GM23248 (cell line): Measurements from ENCODE around the gene ARHGEF11. TPM values are rescaled to one million over a fixed set of nuclear protein-coding genes. Genes with fewer than 3 reads are reported as not detected.
A peak's percentile ranks its signal among the peaks of the same experiment; 100 is the strongest.

Experiments
- DNase-seq: peaks from one replicate; pipeline ENCODE4 v3.0.0-alpha.2; 2015
- H2AFZ ChIP-seq: fragments of 200-600 bp; sonication (generic); 2 replicates; pipeline ENCODE4 v1.6.1; 2016; ENCODE audit warnings: antibody characterized with exemption
- H3F3A ChIP-seq: fragments of 200-600 bp; sonication (generic); 2 replicates; pipeline ENCODE4 v1.6.1; 2016; ENCODE audit warnings: mild to moderate bottlenecking, antibody characterized with exemption, mixed run types; ENCODE audit not compliant: insufficient read depth
- H3K27ac ChIP-seq: fragments of 200-600 bp; sonication (generic); 2 replicates; pipeline ENCODE4 v1.5.1; 2016; ENCODE audit warnings: mild to moderate bottlenecking
- H3K27me3 ChIP-seq: fragments of 200-600 bp; sonication (generic); replicated peaks from 2 replicates; pipeline ENCODE4 v1.6.1; 2016; ENCODE audit warnings: mild to moderate bottlenecking; ENCODE audit not compliant: insufficient read depth
- H3K36me3 ChIP-seq: fragments of 200-600 bp; sonication (generic); 2 replicates; pipeline ENCODE4 v1.6.1; 2016; ENCODE audit warnings: low read depth, mild to moderate bottlenecking
- H3K4me1 ChIP-seq: fragments of 200-600 bp; sonication (generic); 2 replicates; pipeline ENCODE4 v1.6.1; 2016; ENCODE audit warnings: mild to moderate bottlenecking; ENCODE audit not compliant: insufficient read depth
- H3K4me2 ChIP-seq: fragments of 200-600 bp; sonication (generic); one replicate; pipeline ENCODE4 v1.6.1; 2016; ENCODE audit warnings: mild to moderate bottlenecking; ENCODE audit not compliant: unreplicated experiment
- H3K4me3 ChIP-seq: fragments of 200-600 bp; sonication (generic); 2 replicates; pipeline ENCODE4 v1.5.1; 2016; ENCODE audit warnings: mild to moderate bottlenecking
- H3K79me2 ChIP-seq: fragments of 200-600 bp; sonication (generic); 2 replicates; pipeline ENCODE4 v1.6.1; 2016; ENCODE audit warnings: mild to moderate bottlenecking; ENCODE audit not compliant: insufficient read depth
- H3K9ac ChIP-seq: fragments of 200-600 bp; sonication (generic); 2 replicates; pipeline ENCODE4 v1.6.1; 2016; ENCODE audit warnings: mild to moderate bottlenecking
- H3K9me2 ChIP-seq: fragments of 200-600 bp; sonication (generic); 2 replicates; pipeline ENCODE4 v1.6.1; 2016; ENCODE audit warnings: mixed run types, mild to moderate bottlenecking, moderate library complexity; ENCODE audit not compliant: insufficient read depth
- H3K9me3 ChIP-seq: fragments of 200-600 bp; sonication (generic); one replicate; pipeline ENCODE4 v1.6.1; 2017; ENCODE audit warnings: low read depth
- H4K20me1 ChIP-seq: fragments of 200-600 bp; sonication (generic); 2 replicates; pipeline ENCODE4 v1.6.0; 2016; ENCODE audit not compliant: insufficient read depth
- EZH2 ChIP-seq: fragments of 200-600 bp; sonication (generic); IDR thresholded peaks from 2 replicates; pipeline ENCODE4 v1.6.1; 2018; ENCODE audit warnings: antibody characterized with exemption, mild to moderate bottlenecking; ENCODE audit not compliant: insufficient read depth, poor library complexity, severe bottlenecking
- EZH2phosphoT487 ChIP-seq: fragments of 200-600 bp; sonication (generic); IDR thresholded peaks from 2 replicates; pipeline ENCODE4 v1.6.1; 2018; ENCODE audit warnings: antibody characterized with exemption, moderate library complexity, mild to moderate bottlenecking, low read depth; ENCODE audit not compliant: insufficient read depth
- WGBS, 2 experiments: methylation state at CpG; one replicate each; pipeline ENCODE4 v1.1.6; 2015 to 2017; ENCODE audit warnings: low lambda C conversion rate in 2 of 2, low coverage in 1 of 2; ENCODE audit errors: missing lambda C conversion rate in 2 of 2; 5-methylcytosine and 5-hydroxymethylcytosine counted together
- in situ Hi-C: fragments of 300-500 bp; cut with MboI; formaldehyde crosslinking; loops from 2 replicates; pipeline ENCODE4 v1.15.0; 2020
- polyA plus RNA-seq: library from polyadenylated mRNA; unstranded; fragments of >200 nt; fragmentation: Nextera tagmentation; extraction: Ambion mirVana; gene quantifications from 2 replicates; pipeline ENCODE4 v1.2.1, GENCODE V29; 2016
- total RNA-seq: library from RNA; depleted of rRNA; stranded (reverse); fragments of >200 nt; shearing (Covaris generic); gene quantifications from 2 replicates; pipeline ENCODE4 v1.2.3, GENCODE V29; 2014

The ARHGEF11 gene
- total and polyA plus RNA-seq, 2 experiments from 2014 or later = 13.3 to 23.0 TPM

DNA sequence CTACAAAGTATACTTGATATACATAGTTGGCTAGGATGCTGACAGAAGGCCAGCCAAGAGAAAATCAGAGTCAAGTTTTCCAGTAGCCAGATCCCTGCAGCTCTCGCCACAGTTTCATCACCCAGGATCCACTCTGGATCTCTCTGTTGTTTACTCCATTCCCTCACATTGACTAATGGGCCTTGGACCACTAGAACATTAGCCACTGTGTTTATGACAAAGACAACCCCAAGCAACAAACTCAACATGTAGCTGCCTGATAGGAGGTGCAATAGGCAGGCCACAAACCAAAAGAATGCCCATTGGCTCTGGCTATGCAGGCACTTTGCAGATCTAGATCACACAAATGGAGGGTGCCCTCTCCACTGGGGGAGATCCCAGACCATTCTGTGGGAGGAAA, 44.2 kb downstream of the ARHGEF11 start:
- no peak overlapping the region for H2AFZ ChIP-seq
- H3F3A ChIP-seq = no peaks in the 10 kb centered on the region
- no peak overlapping the region for H3K27ac ChIP-seq
- H3K36me3 ChIP-seq = no peaks in the 10 kb centered on the region
- no peak overlapping the region for H3K4me3 ChIP-seq
- no peaks in the 10 kb centered on the region for H3K9me3 ChIP-seq
- TF ChIP-seq EZH2phosphoT487 (no peak), EZH2 (no peak)
- peaks cover 88% of the 10 kb centered on the region for H3K79me2 ChIP-seq
- no peak overlapping the region for H3K9ac ChIP-seq
- no peaks in the 10 kb centered on the region for H3K27me3 ChIP-seq
- H3K4me2 ChIP-seq = no peak overlapping the region
- no peaks in the 10 kb centered on the region for H4K20me1 ChIP-seq
- in situ Hi-C loops = no loop called here
- peaks cover 6% of the 10 kb centered on the region; the same call in 1 of the 2 replicates for H3K4me1 ChIP-seq
- no peaks in the 10 kb centered on the region for H3K9me2 ChIP-seq
- WGBS, 2 experiments = 91 to 97% methylated on average over 1 of the region's 1 CpG
- DNase-seq = peak; percentile 26

DNA sequence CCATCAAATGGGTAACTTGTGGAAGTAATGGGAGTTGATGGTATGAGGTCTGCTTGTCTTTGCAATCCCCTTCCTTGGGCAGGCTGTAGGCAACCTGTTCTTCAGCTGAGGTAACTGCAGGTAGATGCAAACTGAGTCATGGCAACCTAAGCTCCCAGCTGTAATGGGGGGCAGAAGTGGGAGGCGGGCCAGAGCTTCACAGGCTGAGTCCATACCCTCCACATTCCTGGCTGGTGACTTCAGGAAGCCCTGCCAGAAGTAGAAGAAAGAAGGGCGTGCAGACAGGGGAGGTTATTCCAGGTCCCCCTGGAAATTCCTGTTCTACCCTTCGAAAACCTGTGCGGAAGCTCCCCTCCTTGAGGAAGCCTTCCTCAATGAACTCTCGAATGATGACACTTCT, 44.9 kb downstream of the ARHGEF11 start:
- Histone ChIP-seq H3K4me1 (peaks cover 6% of the 10 kb centered on the region; the same call in 1 of the 2 replicates), H3K9ac (no peak overlapping the region), H3K27ac (no peak overlapping the region), H3F3A (no peaks in the 10 kb centered on the region), H3K27me3 (no peaks in the 10 kb centered on the region), H3K4me2 (no peak overlapping the region), H4K20me1 (no peaks in the 10 kb centered on the region), H3K36me3 (no peaks in the 10 kb centered on the region), H3K9me3 (no peaks in the 10 kb centered on the region), H2AFZ (no peak overlapping the region), H3K9me2 (no peaks in the 10 kb centered on the region), H3K79me2 (peaks cover 87% of the 10 kb centered on the region), H3K4me3 (no peak overlapping the region)
- TF ChIP-seq EZH2phosphoT487 (no peak), EZH2 (no peak)
- in situ Hi-C loops = no loop called here
- DNase-seq = no peak
- WGBS, 2 experiments = 97 to 98% methylated on average over 5 of the region's 5 CpGs

DNA sequence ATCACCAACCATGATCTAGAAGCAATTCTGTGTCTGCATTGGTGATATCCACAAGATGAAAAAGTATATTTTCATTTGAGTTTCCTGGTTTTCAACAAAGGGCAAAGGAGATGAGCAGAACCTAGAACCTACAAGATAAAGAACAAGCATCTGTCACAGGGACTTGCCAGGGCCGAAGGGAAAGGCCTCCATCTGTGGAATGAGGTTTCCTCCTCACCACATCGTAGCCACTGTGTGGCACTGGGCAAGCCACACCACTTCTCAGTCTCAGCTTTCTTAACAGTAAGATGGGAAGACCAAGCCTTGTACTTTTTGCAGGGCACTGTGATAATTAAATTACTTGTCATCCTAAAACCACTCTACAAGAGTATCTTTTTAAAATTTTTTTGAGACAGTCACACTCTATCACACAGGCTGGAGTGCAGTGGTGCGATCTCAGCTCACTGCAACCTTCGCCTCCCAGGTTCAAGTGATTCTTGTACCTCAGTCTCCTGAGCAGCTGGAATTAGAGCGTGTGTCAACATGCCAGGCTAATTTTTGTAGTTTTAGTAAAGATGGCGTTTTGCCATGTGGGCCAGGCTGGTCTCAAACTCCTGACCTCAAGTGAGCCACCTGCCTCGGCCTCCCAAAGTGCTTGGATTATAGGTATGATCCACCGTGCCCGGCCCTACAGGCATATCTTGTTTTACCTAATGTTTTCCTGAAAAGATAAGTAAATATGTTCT, 45.8 kb downstream of the ARHGEF11 start:
- no peak for DNase-seq
- in situ Hi-C loops = no loop called here
- no peak overlapping the region for H2AFZ ChIP-seq
- H3K4me1 ChIP-seq = peaks cover 6% of the 10 kb centered on the region; the same call in 1 of the 2 replicates
- peaks cover 86% of the 10 kb centered on the region for H3K79me2 ChIP-seq
- H3K4me3 ChIP-seq = no peak overlapping the region
- no peaks in the 10 kb centered on the region for H4K20me1 ChIP-seq
- no peaks in the 10 kb centered on the region for H3K9me2 ChIP-seq
- WGBS, 2 experiments = 95 to 99% methylated on average over 9 of the region's 9 CpGs
- no peak overlapping the region for H3K9ac ChIP-seq
- TF ChIP-seq EZH2 = no peak
- no peak for TF ChIP-seq EZH2phosphoT487
- no peaks in the 10 kb centered on the region for H3F3A ChIP-seq
- no peaks in the 10 kb centered on the region for H3K9me3 ChIP-seq
- H3K27ac ChIP-seq = no peak overlapping the region
- H3K27me3 ChIP-seq = no peaks in the 10 kb centered on the region
- H3K36me3 ChIP-seq = no peaks in the 10 kb centered on the region
- no peak overlapping the region for H3K4me2 ChIP-seq

DNA sequence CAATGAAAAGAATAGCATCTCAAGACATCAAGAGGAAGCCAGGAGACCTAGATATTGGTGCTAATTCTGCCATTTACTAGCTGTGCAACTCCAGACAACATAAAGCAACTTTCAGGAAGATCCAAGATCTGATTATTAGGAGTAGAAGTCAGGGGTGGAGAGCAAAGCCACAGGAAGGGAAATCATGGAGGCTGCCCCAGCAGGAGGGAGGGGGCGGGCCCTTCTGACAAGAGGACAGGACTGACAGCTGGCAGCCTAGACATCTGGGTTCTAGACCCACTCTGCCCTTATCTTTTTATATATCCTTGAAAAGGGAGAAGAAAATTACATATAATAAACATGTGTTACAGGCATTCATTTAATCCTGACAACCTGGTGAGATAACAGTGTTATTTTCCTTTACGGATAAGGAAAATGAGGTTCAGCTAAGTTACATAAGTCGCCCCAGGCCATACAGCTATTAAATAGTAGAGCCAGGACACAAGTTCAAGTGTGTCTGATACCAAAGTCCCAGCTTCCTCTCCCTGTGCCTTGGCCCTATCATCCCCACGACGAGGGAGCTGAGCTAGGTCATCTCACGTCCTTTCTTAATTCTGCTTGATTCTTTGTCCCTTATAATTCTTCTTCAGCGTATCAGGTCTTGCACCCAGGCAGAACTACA, 46.6 kb downstream of the ARHGEF11 start:
- Histone ChIP-seq H3F3A (no peaks in the 10 kb centered on the region), H2AFZ (no peak overlapping the region), H3K4me2 (no peak overlapping the region), H3K9me3 (no peaks in the 10 kb centered on the region), H3K4me3 (no peak overlapping the region), H3K4me1 (no peaks in the 10 kb centered on the region), H3K27ac (no peak overlapping the region), H3K9ac (no peak overlapping the region), H3K27me3 (no peaks in the 10 kb centered on the region), H3K9me2 (no peaks in the 10 kb centered on the region), H3K79me2 (peaks cover 88% of the 10 kb centered on the region), H4K20me1 (no peaks in the 10 kb centered on the region), H3K36me3 (no peaks in the 10 kb centered on the region)
- 96 to 98% methylated on average over 7 of the region's 7 CpGs for WGBS, 2 experiments
- TF ChIP-seq EZH2phosphoT487 = no peak
- no peak for TF ChIP-seq EZH2
- in situ Hi-C loops = no loop called here
- DNase-seq = no peak
